Stomach (tissue), 9 donors: Measurements from ENCODE around the gene RPS14. TPM values are rescaled to one million over a fixed set of nuclear protein-coding genes. Genes with fewer than 3 reads are reported as not detected.

Source experiments
- DNase-seq, 2 donors: peaks; one replicate each; pipeline versions ENCODE4 v3.0.0 to v3.0.0-alpha.2; 2013 to 2019
- H3K27ac ChIP-seq, 5 donors: fragments of 200-600 bp in 4 of 5; sonication (generic) in 4 of 5; one replicate each; pipeline ENCODE4 v1.5.1; 2013 to 2019; ENCODE audit warnings: mild to moderate bottlenecking in 1 of 5, moderate library complexity in 1 of 5
- H3K27me3 ChIP-seq, 3 donors: fragments of 200-600 bp; sonication (generic); one replicate each; pipeline ENCODE4 v1.5.1; 2017 to 2019; ENCODE audit warnings: mixed run types in 1 of 3
- H3K36me3 ChIP-seq, 4 donors: fragments of 200-600 bp; sonication (generic); 1 replicate in 3 of 4; 2 replicates in 1 of 4; pipeline ENCODE4 v1.5.1; 2016 to 2019
- H3K4me1 ChIP-seq, 4 donors: fragments of 200-600 bp; sonication (generic); one replicate each; pipeline ENCODE4 v1.5.1; 2016 to 2019
- H3K4me3 ChIP-seq, 4 donors: fragments of 200-600 bp; sonication (generic) in 3 of 4; one replicate each; pipeline ENCODE4 v1.5.1; 2016 to 2019; ENCODE audit warnings: mild to moderate bottlenecking in 1 of 4
- H3K9me3 ChIP-seq, 4 donors: fragments of 200-600 bp; sonication (generic); one replicate each; pipeline ENCODE4 v1.5.1; 2016 to 2019
- CTCF ChIP-seq, 7 experiments: fragments of 450-650 bp in 4 of 7; fragments of 200-600 bp in 3 of 7; sonication (generic) in 3 of 7; IDR thresholded peaks; one replicate each; pipeline ENCODE4 v1.5.1; 2016 to 2019; ENCODE audit warnings: antibody characterized with exemption in 7 of 7, control low read depth in 2 of 7, mild to moderate bottlenecking in 1 of 7
- EP300 ChIP-seq: sonication (generic); formaldehyde crosslinking; IDR thresholded peaks from one replicate; pipeline ENCODE4 v1.6.1; 2017; ENCODE audit warnings: antibody characterized with exemption
- POLR2A ChIP-seq, 4 donors: fragments of 450-650 bp; IDR thresholded peaks; one replicate each; pipeline ENCODE4 v1.6.1; 2016; ENCODE audit warnings: antibody characterized with exemption in 4 of 4, control low read depth in 2 of 4, mild to moderate bottlenecking in 1 of 4, moderate library complexity in 1 of 4
- POLR2AphosphoS5 ChIP-seq, 3 donors: sonication (generic); formaldehyde crosslinking; IDR thresholded peaks; one replicate each; pipeline ENCODE4 v1.6.1; 2016; ENCODE audit warnings: antibody characterized with exemption in 3 of 3
- WGBS, 5 donors: extraction: QIAGEN DNeasy Blood & Tissue Kit in 3 of 5; methylation state at CpG; one replicate each; pipeline versions ENCODE4 v1.1.5 to v1.1.7; 2013 to 2018; 5-methylcytosine and 5-hydroxymethylcytosine counted together
- intact Hi-C: fragments of 100-400 bp; cut with DNase I; formaldehyde crosslinking; loops from one replicate; pipeline ENCODE4 v1.15.1; 2023; ENCODE audit warnings: low total_unique reads
- polyA plus RNA-seq, 3 donors: library from polyadenylated mRNA; stranded (reverse); fragments of 200-250 nt; gene quantifications; one replicate each; pipeline ENCODE4 v1.2.3, GENCODE V29; 2013
- total RNA-seq, 5 donors: library from RNA; depleted of rRNA; stranded (reverse); fragments of >200 nt; gene quantifications; one replicate each; pipeline versions ENCODE4 v1.1.0 to v1.2.3, GENCODE V29; 2014 to 2016
- donor health status: healthy with polysubstance abuse.
- donor health status: Bipolar disorder and iron deficiency.
- donor health status: healthy.

The RPS14 gene
- total and polyA plus RNA-seq, 8 donors: 899 to 6,427 (median 3,570) TPM

GRCh38 chr5:150441813-150442698 lies 7.5 kb downstream of the RPS14 start:
- DNase-seq: no peak
- no peak overlapping the region for H3K4me3 ChIP-seq
- H3K36me3 ChIP-seq: peaks cover 39 to 60% (median 57%) of the 10 kb centered on the region in 4 donors
- H3K9me3 ChIP-seq: no peaks in the 10 kb centered on the region
- intact Hi-C loops: no loop called here
- TF ChIP-seq POLR2AphosphoS5 (IDR thresholded peaks at IDR 0.05) (no peak), EP300 (no peak), CTCF (IDR thresholded peaks at IDR 0.05) (no peak), POLR2A (IDR thresholded peaks at IDR 0.05) (no peak)
- H3K27ac ChIP-seq: no peak overlapping the region
- H3K27me3 ChIP-seq: no peaks in the 10 kb centered on the region
- 58 to 61% (median 61%) methylated on average over 17 to 18 of the region's 18 CpGs for WGBS, 5 donors
- peaks cover 0 to 20% (median 14%) of the 10 kb centered on the region in 4 donors for H3K4me1 ChIP-seq

GRCh38 chr5:150440948-150441812 lies 8.4 kb downstream of the RPS14 start:
- no peak for DNase-seq
- Histone ChIP-seq H3K9me3 (no peaks in the 10 kb centered on the region), H3K4me3 (no peak overlapping the region), H3K27me3 (no peaks in the 10 kb centered on the region), H3K4me1 (peaks cover 0 to 16% (median 7%) of the 10 kb centered on the region in 4 donors), H3K36me3 (peaks cover 31 to 51% (median 48%) of the 10 kb centered on the region in 4 donors), H3K27ac (no peak overlapping the region)
- intact Hi-C loops: no loop called here
- no peak for TF ChIP-seq POLR2AphosphoS5 (IDR thresholded peaks at IDR 0.05)
- TF ChIP-seq CTCF (IDR thresholded peaks at IDR 0.05): no peak
- TF ChIP-seq EP300: no peak
- no peak for TF ChIP-seq POLR2A (IDR thresholded peaks at IDR 0.05)
- 87 to 93% (median 90%) methylated on average over 12 of the region's 12 CpGs for WGBS, 5 donors

- Histone ChIP-seq H3K27ac (no peak overlapping the region), H3K4me1 (peaks cover 0 to 17% (median 4%) of the 10 kb centered on the region in 4 donors), H3K9me3 (no peaks in the 10 kb centered on the region), H3K4me3 (no peak overlapping the region), H3K36me3 (peaks cover 9 to 30% (median 26%) of the 10 kb centered on the region in 4 donors), H3K27me3 (no peaks in the 10 kb centered on the region)
- TF ChIP-seq CTCF (IDR thresholded peaks at IDR 0.05): peak in 3 of 7 experiments; percentile 14 to 44 (median 18)
- TF ChIP-seq POLR2AphosphoS5 (IDR thresholded peaks at IDR 0.05): no peak
- WGBS, 5 donors: 49 to 64% (median 54%) methylated on average over 4 of the region's 4 CpGs
- no peak for DNase-seq
- intact Hi-C loops: no loop called here
Measured at GRCh38 chr5:150438873-150439546, 10.5 kb downstream of the RPS14 start.
